ENCODE measurements around the gene CLDN18. TPM values are rescaled to one million over a fixed set of nuclear protein-coding genes. Genes with fewer than 3 reads are reported as not detected.

CLDN18 gene
- total and polyA plus RNA-seq, 4 donors = 0.06 TPM; not detected in 3

- no peak overlapping the region for H3K4me3 ChIP-seq (ENCODE audit: low read depth in 1 of 3, low read length in 3 of 3)
- no peak overlapping the region for H3K9ac ChIP-seq (ENCODE audit: low read depth in 1 of 2, low read length in 2 of 2)
- no peak overlapping the region for H3K27ac ChIP-seq (ENCODE audit: low read depth in 1 of 2, low read length in 2 of 2)
- TF ChIP-seq ZBTB33 (IDR thresholded peaks at IDR 0.05) (no peak), CTCF (IDR thresholded peaks at IDR 0.05; ENCODE audit: low read depth, low read length, missing input control) (no peak), MAX (IDR thresholded peaks at IDR 0.05) (no peak), SP1 (IDR thresholded peaks at IDR 0.05) (no peak), JUND (IDR thresholded peaks at IDR 0.05) (no peak), REST (IDR thresholded peaks at IDR 0.05) (no peak), NR2F2 (IDR thresholded peaks at IDR 0.05) (no peak), RXRA (IDR thresholded peaks at IDR 0.05) (no peak), GABPA (IDR thresholded peaks at IDR 0.05 in 1 of 2, conservative IDR thresholded peaks at IDR 0.05 in 1 of 2) (no peak)
- H3K27me3 ChIP-seq (ENCODE audit: control insufficient read depth in 4 of 4, insufficient read depth in 4 of 4, low read length in 3 of 4) = no peaks in the 10 kb centered on the region
- no peaks in the 10 kb centered on the region for H3K9me3 ChIP-seq (ENCODE audit: control insufficient read depth in 4 of 4, low read length in 3 of 4)
- H3K36me3 ChIP-seq (ENCODE audit: control insufficient read depth in 4 of 4, insufficient read depth in 3 of 4, low read depth in 1 of 4, low read length in 3 of 4) = no peaks in the 10 kb centered on the region
- no peak for DNase-seq (ENCODE audit: low spot score)
- 82% methylated on average over 11 of the region's 11 CpGs for WGBS
- no peaks in the 10 kb centered on the region for H3K4me1 ChIP-seq (ENCODE audit: control insufficient read depth in 4 of 4, insufficient read depth in 4 of 4, low read length in 3 of 4)
Measured at GRCh38 chr3:138030734-138031280, 20.8 kb downstream of the CLDN18 start.

- Histone ChIP-seq H3K27me3 (ENCODE audit: control insufficient read depth in 4 of 4, insufficient read depth in 4 of 4, low read length in 3 of 4) (no peaks in the 10 kb centered on the region), H3K4me1 (ENCODE audit: control insufficient read depth in 4 of 4, insufficient read depth in 4 of 4, low read length in 3 of 4) (no peaks in the 10 kb centered on the region), H3K9me3 (ENCODE audit: control insufficient read depth in 4 of 4, low read length in 3 of 4) (no peaks in the 10 kb centered on the region), H3K36me3 (ENCODE audit: control insufficient read depth in 4 of 4, insufficient read depth in 3 of 4, low read depth in 1 of 4, low read length in 3 of 4) (no peaks in the 10 kb centered on the region), H3K27ac (ENCODE audit: low read depth in 1 of 2, low read length in 2 of 2) (no peak overlapping the region), H3K4me3 (ENCODE audit: low read depth in 1 of 3, low read length in 3 of 3) (no peak overlapping the region), H3K9ac (ENCODE audit: low read depth in 1 of 2, low read length in 2 of 2) (no peak overlapping the region)
- WGBS = 82% methylated on average over 3 of the region's 3 CpGs
- DNase-seq (ENCODE audit: low spot score) = no peak
- TF ChIP-seq REST (IDR thresholded peaks at IDR 0.05) (no peak), FOXA2 (IDR thresholded peaks at IDR 0.05) (no peak), SP1 (IDR thresholded peaks at IDR 0.05) (no peak), RXRA (IDR thresholded peaks at IDR 0.05) (no peak), CTCF (IDR thresholded peaks at IDR 0.05; ENCODE audit: low read depth, low read length, missing input control) (no peak), GABPA (IDR thresholded peaks at IDR 0.05 in 1 of 2, conservative IDR thresholded peaks at IDR 0.05 in 1 of 2) (no peak), MAX (IDR thresholded peaks at IDR 0.05) (no peak), TAF1 (conservative IDR thresholded peaks at IDR 0.05) (no peak), HNF4A (conservative IDR thresholded peaks at IDR 0.05) (no peak), FOXA1 (IDR thresholded peaks at IDR 0.05) (no peak), ZBTB33 (IDR thresholded peaks at IDR 0.05) (no peak)
Measured at GRCh38 chr3:138031536-138031935, 21.6 kb downstream of the CLDN18 start.

Data from liver (tissue), 9 donors.